OCI-LY7 (cell line): Measurements from ENCODE around the gene DOK7. TPM values are rescaled to one million over a fixed set of nuclear protein-coding genes. Genes with fewer than 3 reads are reported as not detected.

ENCODE experiments used
- BruUV-seq: library from RNA; stranded (reverse); fragments of 400-500 nt; replicated peaks from 2 replicates; lab custom pipeline; 2021; lab: Mats Ljungman, UMichigan
- CTCF ChIA-PET: fragments of 300-600 bp; sonication (Branson Sonifier 250); formaldehyde crosslinking; loops from one replicate; lab custom pipeline; 2022; ENCODE audit warnings: antibody characterized with exemption; ENCODE audit not compliant: unreplicated experiment; lab: Charles Lee
- POLR2A ChIA-PET: fragments of 300-600 bp; sonication (Branson Sonifier 250); formaldehyde crosslinking; loops from one replicate; lab custom pipeline; 2022; ENCODE audit warnings: antibody characterized with exemption; lab: Charles Lee
- DNase-seq: peaks from one replicate; pipeline ENCODE4 v3.0.0-alpha.2; 2015; ENCODE audit warnings: low spot score
- H2AFZ ChIP-seq: fragments of 200-600 bp; sonication (generic), shearing (Covaris generic); 2 replicates; pipeline ENCODE4 v1.6.1; 2014; ENCODE audit warnings: mild to moderate bottlenecking, antibody characterized with exemption, low read length, moderate library complexity
- H3K27ac ChIP-seq: fragments of 200-600 bp; sonication (generic); 2 replicates; pipeline ENCODE4 v1.5.1; 2014; ENCODE audit warnings: mixed run types, low read depth, mild to moderate bottlenecking, moderate library complexity, low read length, inconsistent platforms; ENCODE audit not compliant: poor library complexity, severe bottlenecking
- H3K36me3 ChIP-seq: fragments of 200-600 bp; sonication (generic); 2 replicates; pipeline ENCODE4 v1.6.1; 2014; ENCODE audit warnings: mild to moderate bottlenecking, antibody characterized with exemption, low read length, moderate library complexity, mixed read lengths; ENCODE audit not compliant: insufficient read depth
- H3K4me1 ChIP-seq: fragments of 200-600 bp; sonication (generic); 2 replicates; pipeline ENCODE4 v1.5.1; 2014; ENCODE audit warnings: mild to moderate bottlenecking, low read length; ENCODE audit not compliant: insufficient read depth, poor library complexity, severe bottlenecking
- H3K4me2 ChIP-seq: fragments of 200-600 bp; sonication (generic); 2 replicates; pipeline ENCODE4 v1.6.1; 2014; ENCODE audit warnings: mild to moderate bottlenecking, low read length
- H3K4me3 ChIP-seq: fragments of 200-600 bp; sonication (generic); 2 replicates; pipeline ENCODE4 v1.5.1; 2014; ENCODE audit warnings: mild to moderate bottlenecking, low read depth, low read length; ENCODE audit not compliant: poor library complexity, severe bottlenecking
- H3K79me2 ChIP-seq: fragments of 200-600 bp; sonication (generic); 2 replicates; pipeline ENCODE4 v1.6.1; 2016; ENCODE audit warnings: low read depth, mild to moderate bottlenecking, low read length, moderate library complexity, mixed read lengths; ENCODE audit not compliant: insufficient read depth
- H3K9me2 ChIP-seq: fragments of 200-600 bp; sonication (generic); 2 replicates; pipeline ENCODE4 v1.6.1; 2016; ENCODE audit warnings: mild to moderate bottlenecking, low read length, mixed read lengths; ENCODE audit not compliant: insufficient read depth
- H3K9me3 ChIP-seq: fragments of 200-600 bp; sonication (generic); 2 replicates; pipeline ENCODE4 v1.6.1; 2014; ENCODE audit warnings: mild to moderate bottlenecking, mixed run types, low read length, mixed read lengths
- H4K20me1 ChIP-seq: fragments of 200-600 bp; sonication (generic); 2 replicates; pipeline ENCODE4 v1.6.1; 2014; ENCODE audit warnings: mild to moderate bottlenecking, antibody characterized with exemption, low read length, moderate library complexity, mixed read lengths; ENCODE audit not compliant: insufficient read depth
- EZH2phosphoT487 ChIP-seq: fragments of 200-600 bp; sonication (generic); IDR thresholded peaks from 2 replicates; pipeline ENCODE4 v1.6.1; 2018; ENCODE audit warnings: low read depth, borderline replicate concordance, mild to moderate bottlenecking, mixed run types, antibody characterized with exemption, low read length, moderate library complexity, mixed read lengths
- intact Hi-C: fragments of 100-400 bp; cut with micrococcal nuclease; formaldehyde crosslinking; loops from one replicate; pipeline ENCODE4 v1.10.0; 2022; ENCODE audit not compliant: unreplicated experiment
- total RNA-seq, 2 experiments: library from RNA; depleted of rRNA in 1 of 2; stranded (reverse); fragments of >200 nt in 1 of 2; shearing (Covaris generic) in 1 of 2; gene quantifications; 2 replicates each; pipeline ENCODE4 v1.2.3, GENCODE V29; 2014 to 2022
- TF ChIP-seq, protein P1 (sequence below): fragments of 200-600 bp; sonication (generic); conservative IDR thresholded peaks from 2 replicates; pipeline ENCODE4 v1.5.1; 2014; ENCODE audit warnings: mild to moderate bottlenecking, antibody characterized with exemption, low read length, moderate library complexity, mixed read lengths

Gene DOK7
- total RNA-seq, 2 experiments from 2014 or later = 1.5 TPM; not detected in 1

DNA sequence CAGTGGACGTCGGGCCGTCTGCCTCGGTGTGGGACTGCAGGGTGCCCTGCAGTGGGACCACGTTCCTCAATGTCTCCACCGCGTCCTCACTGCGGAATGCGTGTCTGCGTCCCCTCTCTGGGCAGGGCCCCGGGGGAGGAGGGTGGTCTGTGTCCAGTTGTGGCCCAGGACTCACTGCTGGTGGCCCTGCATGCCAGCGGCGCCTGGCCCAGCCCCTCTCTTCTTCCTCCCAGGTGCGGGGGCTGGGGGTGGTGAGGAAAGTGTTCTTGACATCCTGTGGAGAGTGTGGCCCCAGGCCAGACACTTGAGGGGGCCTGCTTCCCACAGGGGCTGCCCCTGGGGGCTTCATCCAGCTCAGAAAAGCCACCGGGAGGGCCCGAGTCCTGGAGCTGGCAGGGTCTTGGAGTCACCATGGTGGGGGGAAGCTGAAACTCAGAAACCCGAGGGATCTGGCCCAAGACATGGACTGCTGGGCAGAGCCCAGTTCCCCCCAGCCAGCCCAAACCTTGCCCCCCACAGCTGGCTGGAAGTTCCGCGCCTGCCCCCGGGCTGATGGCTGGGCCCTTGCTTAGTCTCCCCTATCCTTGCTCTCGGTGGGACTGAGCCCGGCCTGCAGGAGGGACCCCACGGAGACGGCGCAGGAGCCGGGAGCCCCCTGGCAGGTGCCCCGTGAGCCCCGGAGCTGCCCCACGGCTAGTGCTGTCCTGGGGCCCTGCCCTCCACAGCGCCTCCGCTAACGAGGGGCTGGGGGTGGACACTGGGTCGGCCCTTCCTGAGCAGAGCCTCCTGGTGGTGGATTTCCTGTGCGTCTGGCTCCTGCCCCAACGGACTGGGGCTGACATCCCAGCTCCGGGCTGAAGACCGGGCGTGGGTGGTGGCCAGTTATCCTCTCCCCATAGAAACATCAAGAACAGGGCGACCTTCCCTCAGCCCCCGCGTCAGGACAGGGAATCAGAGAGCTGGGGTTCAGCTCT, 2.9 kb downstream of the DOK7 start:
- CTCF ChIA-PET = no interaction called here
- intact Hi-C loops = no loop called here
- H3K9me3 ChIP-seq = 0 out of 2 replicates have a peak, but pooled peaks cover 3% of the 10 kb centered on the region
- no peaks in the 10 kb centered on the region for H3K36me3 ChIP-seq
- no peak overlapping the region for H2AFZ ChIP-seq
- H3K79me2 ChIP-seq = no peaks in the 10 kb centered on the region
- DNase-seq = no peak
- H4K20me1 ChIP-seq = no peaks in the 10 kb centered on the region
- no peak overlapping the region for H3K4me2 ChIP-seq
- no peak overlapping the region for H3K4me3 ChIP-seq
- H3K9me2 ChIP-seq = no peaks in the 10 kb centered on the region
- TF ChIP-seq, protein P1, sequence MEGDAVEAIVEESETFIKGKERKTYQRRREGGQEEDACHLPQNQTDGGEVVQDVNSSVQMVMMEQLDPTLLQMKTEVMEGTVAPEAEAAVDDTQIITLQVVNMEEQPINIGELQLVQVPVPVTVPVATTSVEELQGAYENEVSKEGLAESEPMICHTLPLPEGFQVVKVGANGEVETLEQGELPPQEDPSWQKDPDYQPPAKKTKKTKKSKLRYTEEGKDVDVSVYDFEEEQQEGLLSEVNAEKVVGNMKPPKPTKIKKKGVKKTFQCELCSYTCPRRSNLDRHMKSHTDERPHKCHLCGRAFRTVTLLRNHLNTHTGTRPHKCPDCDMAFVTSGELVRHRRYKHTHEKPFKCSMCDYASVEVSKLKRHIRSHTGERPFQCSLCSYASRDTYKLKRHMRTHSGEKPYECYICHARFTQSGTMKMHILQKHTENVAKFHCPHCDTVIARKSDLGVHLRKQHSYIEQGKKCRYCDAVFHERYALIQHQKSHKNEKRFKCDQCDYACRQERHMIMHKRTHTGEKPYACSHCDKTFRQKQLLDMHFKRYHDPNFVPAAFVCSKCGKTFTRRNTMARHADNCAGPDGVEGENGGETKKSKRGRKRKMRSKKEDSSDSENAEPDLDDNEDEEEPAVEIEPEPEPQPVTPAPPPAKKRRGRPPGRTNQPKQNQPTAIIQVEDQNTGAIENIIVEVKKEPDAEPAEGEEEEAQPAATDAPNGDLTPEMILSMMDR = no peak
- no TSS peak for BruUV-seq
- no peak overlapping the region for H3K27ac ChIP-seq
- POLR2A ChIA-PET = no interaction called here
- no peaks in the 10 kb centered on the region for H3K4me1 ChIP-seq

DNA sequence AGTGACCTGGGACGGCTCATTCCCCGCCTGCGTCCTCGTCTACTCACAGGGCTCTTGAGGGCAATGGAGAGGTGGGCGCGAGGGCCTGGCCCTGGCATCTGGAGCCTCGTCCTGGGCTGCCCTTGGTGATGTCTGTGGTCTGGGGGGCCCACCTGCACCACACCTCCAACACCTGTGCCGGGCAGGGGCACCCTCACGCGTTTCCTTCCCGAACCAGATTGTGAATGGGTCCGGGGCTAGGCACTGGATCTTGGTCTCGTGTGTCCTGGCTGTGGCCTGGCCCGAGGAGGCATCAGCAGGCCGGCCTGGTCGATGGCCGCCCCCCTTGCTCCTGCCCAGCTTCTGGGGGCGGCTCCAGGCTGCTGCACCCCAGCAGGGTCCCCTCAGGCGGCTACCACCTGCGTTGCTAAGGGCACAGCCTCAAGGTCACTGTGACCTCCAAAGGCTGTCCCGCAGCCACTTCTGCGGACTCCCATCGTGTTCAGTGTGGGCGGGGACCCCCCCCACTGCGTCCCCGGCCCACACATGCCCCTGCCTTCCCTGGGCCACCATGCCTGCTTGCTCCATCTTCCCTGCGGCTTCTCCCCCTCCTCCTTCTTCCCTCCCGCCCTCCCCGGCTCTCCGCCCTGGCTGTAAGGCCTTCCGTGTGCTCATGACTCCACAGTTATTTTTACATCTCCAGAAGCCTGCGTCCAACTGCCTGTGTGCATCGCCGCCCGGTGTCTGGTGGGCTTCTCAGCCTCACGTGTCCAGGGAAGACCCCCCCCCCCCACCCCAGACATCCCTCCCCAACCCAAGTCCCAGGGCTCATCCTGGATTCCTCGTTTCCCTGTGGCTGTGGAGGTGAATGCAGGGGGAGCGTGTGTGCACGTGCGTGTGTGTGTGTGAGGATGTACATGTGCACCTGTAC, 3.8 kb downstream of the DOK7 start:
- no peaks in the 10 kb centered on the region for H3K79me2 ChIP-seq
- no peak overlapping the region for H2AFZ ChIP-seq
- H3K4me3 ChIP-seq = no peak overlapping the region
- no peaks in the 10 kb centered on the region for H3K36me3 ChIP-seq
- no peak overlapping the region for H3K4me2 ChIP-seq
- no peaks in the 10 kb centered on the region for H4K20me1 ChIP-seq
- BruUV-seq = no TSS peak
- no peak for DNase-seq
- no peaks in the 10 kb centered on the region for H3K9me2 ChIP-seq
- CTCF ChIA-PET = no interaction called here
- no peak overlapping the region for H3K27ac ChIP-seq
- no peak for TF ChIP-seq EZH2phosphoT487
- TF ChIP-seq, protein P1 = no peak
- intact Hi-C loops = no loop called here
- H3K9me3 ChIP-seq = 0 out of 2 replicates have a peak, but pooled peaks cover 3% of the 10 kb centered on the region
- POLR2A ChIA-PET = no interaction called here
- no peaks in the 10 kb centered on the region for H3K4me1 ChIP-seq
